ENCODE measurements around the gene ATP2B3. TPM values are rescaled to one million over a fixed set of nuclear protein-coding genes. Genes with fewer than 3 reads are reported as not detected.
A peak's percentile ranks its signal among the peaks of the same experiment; 100 is the strongest.

ATP2B3 gene
- total RNA-seq, 4 donors from 2014 or later = not detected

GRCh38 chrX:153539171-153539978 is 21.9 kb downstream of the ATP2B3 start:
- peak; percentile 29 for ATAC-seq (ENCODE audit: low FRiP score)
- TF ChIP-seq CTCF (IDR thresholded peaks at IDR 0.05) = peak in 1 of 3 donors; percentile 31
- DNase-seq (ENCODE audit: low spot score) = peak; percentile 28

DNA sequence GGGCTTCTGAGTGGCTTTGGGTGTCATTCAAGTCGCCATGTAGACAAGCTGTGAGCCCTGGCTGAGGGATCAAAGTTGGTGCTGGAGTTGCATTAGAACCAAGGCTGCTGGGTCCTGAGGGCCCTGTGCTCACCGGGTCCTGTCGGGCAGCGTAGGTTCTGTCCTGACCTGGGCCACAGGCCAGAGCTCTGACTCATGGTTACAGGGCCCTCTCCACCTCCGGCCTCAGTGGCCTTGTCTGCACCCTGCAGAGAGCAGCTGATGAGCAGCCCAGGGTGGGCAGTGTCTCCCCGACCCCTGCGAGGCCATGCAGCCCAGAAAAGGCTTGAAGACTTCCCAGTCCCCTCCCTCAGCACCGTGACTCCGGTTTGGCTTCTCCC is 22.5 kb downstream of the ATP2B3 start:
- ATAC-seq (ENCODE audit: low FRiP score) = no peak
- no peak for DNase-seq (ENCODE audit: low spot score)
- no peak for TF ChIP-seq CTCF (IDR thresholded peaks at IDR 0.05)

DNA sequence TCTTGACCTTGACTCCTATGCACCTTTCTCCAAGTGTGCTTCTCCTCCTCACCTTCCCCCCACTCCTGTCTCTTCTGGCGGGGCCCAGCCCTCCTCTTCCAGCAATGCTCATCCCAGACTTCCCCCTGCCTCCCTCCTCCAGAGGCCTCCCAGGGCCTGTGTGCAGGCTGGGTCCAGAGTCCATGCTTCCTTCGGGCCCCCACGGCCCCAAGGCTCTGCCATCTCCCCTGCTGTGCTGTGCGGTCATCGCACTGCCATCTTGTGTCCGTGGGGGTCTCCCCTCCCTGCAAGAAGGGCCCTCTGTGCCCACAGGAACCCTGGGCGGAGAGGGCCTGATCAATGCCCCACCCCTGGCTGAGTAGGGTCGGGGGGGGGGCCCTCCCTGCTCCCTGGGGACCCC is 27.3 kb downstream of the ATP2B3 start:
- TF ChIP-seq CTCF (IDR thresholded peaks at IDR 0.05) = no peak

GRCh38 chrX:153546386-153546785 is 28.9 kb downstream of the ATP2B3 start:
- ATAC-seq (ENCODE audit: low FRiP score) (no peak), DNase-seq (ENCODE audit: low spot score) (no peak)
- TF ChIP-seq CTCF (IDR thresholded peaks at IDR 0.05) = no peak

More for the DNA sequence above, 27.3 kb downstream of the ATP2B3 start:
- no peak for ATAC-seq (ENCODE audit: low FRiP score)
- DNase-seq (ENCODE audit: low spot score) = no peak

DNA sequence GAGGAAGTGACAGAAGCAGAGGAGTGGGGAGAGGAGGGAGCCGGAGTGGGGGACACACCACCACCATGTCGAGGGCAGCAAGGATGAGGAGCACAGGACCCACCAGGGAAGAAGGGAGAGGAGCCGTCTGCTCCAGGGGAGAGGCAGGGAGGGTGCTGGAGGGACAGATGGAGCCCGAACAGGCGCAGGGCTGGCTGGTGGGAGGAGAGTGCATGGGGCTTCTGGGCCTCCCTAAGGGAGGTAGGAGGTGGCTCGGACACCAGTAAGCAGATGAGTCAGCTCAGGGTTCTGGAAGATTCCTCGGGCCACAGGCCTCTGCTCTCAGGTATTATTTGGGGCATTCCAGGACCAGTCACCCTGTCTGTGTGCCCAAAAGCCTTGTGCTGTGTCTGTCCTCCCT is 29.8 kb downstream of the ATP2B3 start:
- ATAC-seq (ENCODE audit: low FRiP score) (no peak), DNase-seq (ENCODE audit: low spot score) (no peak)
- no peak for TF ChIP-seq CTCF (IDR thresholded peaks at IDR 0.05)

- TF ChIP-seq CTCF (IDR thresholded peaks at IDR 0.05) = no peak
- ATAC-seq (ENCODE audit: low FRiP score) = no peak
- no peak for DNase-seq (ENCODE audit: low spot score)
Observed at GRCh38 chrX:153549231-153549630, 31.8 kb downstream of the ATP2B3 start.

DNA sequence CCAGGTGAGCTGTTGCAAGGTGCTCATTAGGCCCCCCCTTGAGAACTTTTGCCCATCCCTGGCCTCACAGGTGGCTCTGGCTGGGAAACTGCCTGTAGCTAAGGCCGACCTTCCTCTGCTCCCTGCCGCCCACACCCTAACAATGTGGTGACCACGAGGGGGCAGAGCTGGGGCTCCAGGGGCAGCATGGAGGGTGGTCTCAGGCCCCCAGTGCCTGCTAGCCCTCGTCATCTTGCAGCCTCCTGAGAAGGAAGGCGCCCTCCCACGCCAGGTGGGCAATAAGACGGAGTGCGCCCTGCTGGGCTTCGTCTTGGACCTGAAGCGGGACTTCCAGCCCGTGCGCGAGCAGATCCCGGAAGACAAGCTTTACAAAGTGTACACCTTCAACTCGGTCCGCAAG is 32.4 kb downstream of the ATP2B3 start:
- no peak for TF ChIP-seq CTCF (IDR thresholded peaks at IDR 0.05)
- no peak for DNase-seq (ENCODE audit: low spot score)
- ATAC-seq (ENCODE audit: low FRiP score) = no peak
